AG09309 (cell line): Measurements from ENCODE around the gene ESX1.

Experiments
- DNase-seq: peaks from one replicate; pipeline ENCODE4 v3.0.0-alpha.2; 2010; ENCODE audit warnings: low read depth
- H3K4me3 ChIP-seq: 2 replicates; pipeline ENCODE4 v1.5.1; 2011; ENCODE audit warnings: mild to moderate bottlenecking, low read depth, low read length, moderate library complexity; ENCODE audit not compliant: control insufficient read depth
- CTCF ChIP-seq: IDR thresholded peaks from 2 replicates; pipeline ENCODE4 v1.5.1; 2011; ENCODE audit warnings: mild to moderate bottlenecking, low read depth, low read length, inconsistent platforms; ENCODE audit not compliant: insufficient read depth, control insufficient read depth; ENCODE audit errors: missing control alignments

ESX1 gene

DNA sequence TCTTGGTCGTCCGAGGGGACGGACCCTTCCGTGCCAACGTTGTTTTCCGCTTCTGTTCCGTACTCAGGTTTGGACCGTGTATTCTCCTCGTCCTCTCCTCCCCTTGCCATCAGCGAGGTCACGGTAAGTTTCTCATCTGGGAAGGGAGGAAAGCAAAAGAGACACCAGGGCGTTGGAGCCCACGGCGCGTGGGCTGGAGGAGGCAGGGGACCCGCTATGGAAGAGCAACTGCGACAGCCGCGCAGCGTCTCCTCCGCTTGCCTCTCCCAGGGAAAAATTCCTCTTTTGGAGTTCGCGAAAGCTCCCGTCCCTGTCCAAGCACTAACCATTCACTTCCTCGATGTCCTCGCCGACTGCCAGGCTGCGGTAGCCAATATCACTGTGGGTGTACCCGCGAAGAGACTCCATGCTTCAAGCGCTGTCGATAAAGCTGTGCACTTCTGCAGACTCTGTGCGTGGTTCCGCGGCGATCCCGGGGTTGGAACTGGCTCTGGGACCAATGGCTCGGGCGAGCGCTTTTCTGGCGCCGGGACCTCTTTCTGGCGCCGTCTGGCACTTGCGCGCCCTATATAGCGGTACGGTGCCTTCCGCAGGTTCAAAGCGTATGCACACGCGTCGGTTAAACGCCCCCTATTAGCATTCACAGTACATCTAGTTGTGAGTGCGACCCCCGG lies at the start of gene ESX1:
ESX1 (minus strand) TSS at position 492 of the 674 bp plus-strand sequence; CDS start at position 408, 84 bp downstream.
- no peak for DNase-seq
- TF ChIP-seq CTCF = no peak
- H3K4me3 ChIP-seq = no peak within 1 kb of the TSS

GRCh38 chrX:104295636-104296035 lies 40.9 kb upstream of the ESX1 start:
- H3K4me3 ChIP-seq = no peak overlapping the region
- no peak for TF ChIP-seq CTCF
- DNase-seq = no peak

GRCh38 chrX:104288961-104289360 lies 34.2 kb upstream of the ESX1 start:
- no peak for TF ChIP-seq CTCF
- no peak overlapping the region for H3K4me3 ChIP-seq

GRCh38 chrX:104288269-104288668 lies 33.5 kb upstream of the ESX1 start:
- no peak for TF ChIP-seq CTCF
- no peak overlapping the region for H3K4me3 ChIP-seq
- no peak for DNase-seq

More at GRCh38 chrX:104288961-104289360, 34.2 kb upstream of the ESX1 start:
- no peak for DNase-seq

- no peak for TF ChIP-seq CTCF
- no peak for DNase-seq
- no peak overlapping the region for H3K4me3 ChIP-seq
These were observed 30.5 kb upstream of the ESX1 start for GRCh38 chrX:104285201-104285600.

DNA sequence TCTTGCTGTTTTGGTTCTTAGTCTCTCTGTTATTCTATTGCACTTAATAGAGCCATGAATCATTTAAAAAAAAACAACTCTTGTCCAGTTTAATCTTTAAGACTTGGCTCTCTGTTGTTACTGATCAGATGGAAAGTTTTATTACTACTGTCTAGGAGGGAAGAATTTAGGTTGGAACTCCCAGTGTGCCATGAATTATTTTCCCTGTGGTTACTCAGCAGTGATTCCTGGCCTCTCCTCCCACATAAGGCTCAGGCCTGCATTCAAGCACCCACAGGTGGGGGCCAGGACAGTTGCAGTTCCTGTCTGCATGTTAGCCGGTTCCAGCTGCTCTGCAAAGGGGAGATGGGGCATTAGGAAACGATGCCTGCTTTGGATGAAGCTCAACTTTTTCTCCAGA lies 29.8 kb upstream of the ESX1 start:
- no peak overlapping the region for H3K4me3 ChIP-seq
- TF ChIP-seq CTCF = no peak
- no peak for DNase-seq
